ENCODE results near the gene FPGS.

The FPGS gene

DNA sequence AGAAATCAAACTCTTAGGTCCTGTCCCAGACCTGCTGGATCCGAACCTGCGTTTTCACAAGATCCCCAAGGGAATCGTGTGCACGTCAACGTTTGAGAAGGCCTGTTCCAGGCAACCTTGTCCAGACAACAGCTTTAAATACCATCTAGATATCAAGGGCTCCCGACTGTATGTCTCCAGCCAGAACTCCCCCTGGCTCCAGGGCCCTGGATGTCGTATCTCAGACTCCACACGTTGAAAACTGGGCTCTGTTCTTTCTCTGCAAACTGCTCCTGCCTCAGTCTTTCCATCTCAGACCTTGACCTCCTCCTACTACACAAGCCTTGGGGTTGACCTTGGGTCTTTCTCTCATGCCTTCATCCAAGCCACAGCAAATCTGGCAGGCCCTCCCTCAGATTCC lies 57.6 kb downstream of the FPGS start:
- no peaks in the 10 kb centered on the region; the same call in 1 of the 2 replicates for H3K27me3 ChIP-seq (ENCODE audit: insufficient read depth, low read length)
- no peaks in the 10 kb centered on the region for H3K79me2 ChIP-seq (ENCODE audit: insufficient read depth, low read length)
- H3K27ac ChIP-seq (ENCODE audit: low read depth, low read length, poor library complexity, severe bottlenecking) = no peak overlapping the region
- no peak overlapping the region for H3K4me2 ChIP-seq (ENCODE audit: low read length)
- no peaks in the 10 kb centered on the region for H3K36me3 ChIP-seq (ENCODE audit: insufficient read depth, low read length)
- TF ChIP-seq EZH2 (IDR thresholded peaks at IDR 0.05; ENCODE audit: borderline replicate concordance, low read length) = no peak
- TF ChIP-seq, protein P1, sequence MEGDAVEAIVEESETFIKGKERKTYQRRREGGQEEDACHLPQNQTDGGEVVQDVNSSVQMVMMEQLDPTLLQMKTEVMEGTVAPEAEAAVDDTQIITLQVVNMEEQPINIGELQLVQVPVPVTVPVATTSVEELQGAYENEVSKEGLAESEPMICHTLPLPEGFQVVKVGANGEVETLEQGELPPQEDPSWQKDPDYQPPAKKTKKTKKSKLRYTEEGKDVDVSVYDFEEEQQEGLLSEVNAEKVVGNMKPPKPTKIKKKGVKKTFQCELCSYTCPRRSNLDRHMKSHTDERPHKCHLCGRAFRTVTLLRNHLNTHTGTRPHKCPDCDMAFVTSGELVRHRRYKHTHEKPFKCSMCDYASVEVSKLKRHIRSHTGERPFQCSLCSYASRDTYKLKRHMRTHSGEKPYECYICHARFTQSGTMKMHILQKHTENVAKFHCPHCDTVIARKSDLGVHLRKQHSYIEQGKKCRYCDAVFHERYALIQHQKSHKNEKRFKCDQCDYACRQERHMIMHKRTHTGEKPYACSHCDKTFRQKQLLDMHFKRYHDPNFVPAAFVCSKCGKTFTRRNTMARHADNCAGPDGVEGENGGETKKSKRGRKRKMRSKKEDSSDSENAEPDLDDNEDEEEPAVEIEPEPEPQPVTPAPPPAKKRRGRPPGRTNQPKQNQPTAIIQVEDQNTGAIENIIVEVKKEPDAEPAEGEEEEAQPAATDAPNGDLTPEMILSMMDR (IDR thresholded peaks at IDR 0.05; ENCODE audit: low read length) = no peak
- no peaks in the 10 kb centered on the region for H4K20me1 ChIP-seq (ENCODE audit: insufficient read depth, low read length)
- H3K9me3 ChIP-seq (ENCODE audit: low read length) = no peaks in the 10 kb centered on the region
- no peak overlapping the region for H3K4me3 ChIP-seq (ENCODE audit: low read depth, low read length, poor library complexity, severe bottlenecking)
- H3K4me1 ChIP-seq (ENCODE audit: insufficient read depth, low read length, severe bottlenecking) = peaks cover 22% of the 10 kb centered on the region
- no peak overlapping the region for H3K9ac ChIP-seq (ENCODE audit: low read length)
- H3K9me2 ChIP-seq (ENCODE audit: low read depth, low read length) = no peaks in the 10 kb centered on the region
- H2AFZ ChIP-seq (ENCODE audit: low read length) = no peak overlapping the region
- no peaks in the 10 kb centered on the region for H3F3A ChIP-seq (ENCODE audit: insufficient read depth, low read length)

DNA sequence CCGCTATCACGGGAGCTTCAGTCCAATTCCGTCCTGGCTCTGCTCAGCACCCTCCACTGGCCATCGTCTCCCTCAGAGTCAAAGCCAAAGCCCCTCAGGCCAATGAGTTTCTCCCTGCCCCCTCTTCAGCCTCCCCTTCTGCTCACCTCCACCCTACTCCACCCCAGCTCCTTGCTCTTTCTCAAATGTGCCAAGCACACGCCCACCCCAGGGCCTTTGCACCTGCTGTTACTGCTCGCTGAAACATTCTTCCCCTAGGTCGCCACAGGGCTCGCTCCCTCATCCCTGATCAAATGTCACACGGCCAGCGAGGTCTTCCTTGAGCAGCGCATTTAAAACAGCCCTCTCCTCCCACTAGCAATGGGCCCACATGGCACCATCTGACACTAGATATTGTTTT lies 58.1 kb downstream of the FPGS start:
- no peaks in the 10 kb centered on the region for H3K9me3 ChIP-seq (ENCODE audit: low read length)
- H3K36me3 ChIP-seq (ENCODE audit: insufficient read depth, low read length) = no peaks in the 10 kb centered on the region
- H3K27ac ChIP-seq (ENCODE audit: low read depth, low read length, poor library complexity, severe bottlenecking) = no peak overlapping the region
- H3F3A ChIP-seq (ENCODE audit: insufficient read depth, low read length) = no peaks in the 10 kb centered on the region
- no peak for TF ChIP-seq EZH2 (IDR thresholded peaks at IDR 0.05; ENCODE audit: borderline replicate concordance, low read length)
- TF ChIP-seq, protein P1 (IDR thresholded peaks at IDR 0.05; ENCODE audit: low read length) = no peak
- no peaks in the 10 kb centered on the region for H3K9me2 ChIP-seq (ENCODE audit: low read depth, low read length)
- no peaks in the 10 kb centered on the region for H4K20me1 ChIP-seq (ENCODE audit: insufficient read depth, low read length)
- no peaks in the 10 kb centered on the region for H3K79me2 ChIP-seq (ENCODE audit: insufficient read depth, low read length)
- H3K9ac ChIP-seq (ENCODE audit: low read length) = no peak overlapping the region
- no peak overlapping the region for H3K4me3 ChIP-seq (ENCODE audit: low read depth, low read length, poor library complexity, severe bottlenecking)
- H3K4me1 ChIP-seq (ENCODE audit: insufficient read depth, low read length, severe bottlenecking) = peaks cover 27% of the 10 kb centered on the region
- H3K4me2 ChIP-seq (ENCODE audit: low read length) = no peak overlapping the region
- no peak overlapping the region for H2AFZ ChIP-seq (ENCODE audit: low read length)
- H3K27me3 ChIP-seq (ENCODE audit: insufficient read depth, low read length) = no peaks in the 10 kb centered on the region; the same call in 1 of the 2 replicates

DNA sequence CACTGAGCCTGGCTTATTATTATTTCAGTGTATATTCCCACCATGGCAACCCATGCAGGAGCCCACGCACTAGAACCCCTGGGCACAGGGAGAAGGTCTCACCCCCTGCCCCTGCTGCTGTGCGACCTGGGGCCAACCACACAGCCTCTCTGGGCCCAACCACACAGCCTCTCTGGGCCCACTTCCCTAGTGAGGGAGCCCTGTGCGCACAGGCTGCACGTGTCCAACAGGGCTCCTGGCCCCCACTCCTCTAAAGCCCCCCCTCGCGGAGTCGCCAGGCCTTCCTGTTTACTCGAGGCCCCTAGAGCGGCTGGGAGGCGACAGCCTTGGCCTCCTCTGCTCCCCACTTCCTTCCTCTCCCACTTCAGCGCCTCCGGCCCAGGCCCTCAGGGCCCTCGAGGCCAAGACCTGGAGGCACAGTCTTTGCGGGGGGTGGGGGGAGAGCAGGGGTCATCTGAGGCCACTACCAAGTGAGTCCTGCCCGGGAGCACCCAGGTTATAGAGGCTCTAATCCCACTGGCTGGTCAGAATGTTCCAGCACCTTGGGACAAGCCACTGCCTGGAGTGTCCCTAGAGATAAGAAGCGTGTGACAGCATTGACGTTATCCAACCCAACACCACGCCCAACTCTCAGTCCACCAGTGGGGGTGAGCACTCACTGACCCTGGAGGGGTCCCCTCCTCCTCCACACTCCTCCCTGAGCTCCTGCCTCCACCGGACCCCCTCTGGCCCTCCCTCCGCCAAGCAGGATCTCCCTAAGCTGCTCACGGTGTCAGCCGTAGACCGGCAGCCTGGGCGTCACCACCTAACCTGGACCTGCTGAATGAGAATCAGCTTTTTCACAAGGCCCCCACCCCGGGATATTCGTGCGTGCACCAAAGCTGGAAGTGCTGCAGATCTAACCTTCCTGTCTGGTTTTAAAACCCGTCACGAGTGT lies 59.7 kb downstream of the FPGS start:
- no peaks in the 10 kb centered on the region; the same call in 1 of the 2 replicates for H3K27me3 ChIP-seq (ENCODE audit: insufficient read depth, low read length)
- H3K9me2 ChIP-seq (ENCODE audit: low read depth, low read length) = no peaks in the 10 kb centered on the region
- H3F3A ChIP-seq (ENCODE audit: insufficient read depth, low read length) = no peaks in the 10 kb centered on the region
- H3K27ac ChIP-seq (ENCODE audit: low read depth, low read length, poor library complexity, severe bottlenecking) = peak overlapping the region; percentile 35
- H3K4me2 ChIP-seq (ENCODE audit: low read length) = no peak overlapping the region; the same call in 1 of the 2 replicates
- H3K4me1 ChIP-seq (ENCODE audit: insufficient read depth, low read length, severe bottlenecking) = peaks cover 30% of the 10 kb centered on the region
- no peaks in the 10 kb centered on the region for H3K36me3 ChIP-seq (ENCODE audit: insufficient read depth, low read length)
- H4K20me1 ChIP-seq (ENCODE audit: insufficient read depth, low read length) = no peaks in the 10 kb centered on the region
- no peak overlapping the region for H2AFZ ChIP-seq (ENCODE audit: low read length)
- H3K9ac ChIP-seq (ENCODE audit: low read length) = no peak overlapping the region
- H3K79me2 ChIP-seq (ENCODE audit: insufficient read depth, low read length) = no peaks in the 10 kb centered on the region
- no peak overlapping the region for H3K4me3 ChIP-seq (ENCODE audit: low read depth, low read length, poor library complexity, severe bottlenecking)
- no peaks in the 10 kb centered on the region for H3K9me3 ChIP-seq (ENCODE audit: low read length)
- no peak for TF ChIP-seq EZH2 (IDR thresholded peaks at IDR 0.05; ENCODE audit: borderline replicate concordance, low read length)
- TF ChIP-seq, protein P1 (IDR thresholded peaks at IDR 0.05; ENCODE audit: low read length) = no peak
